ENCODE measurements around the gene FKTN.

Gene FKTN

DNA sequence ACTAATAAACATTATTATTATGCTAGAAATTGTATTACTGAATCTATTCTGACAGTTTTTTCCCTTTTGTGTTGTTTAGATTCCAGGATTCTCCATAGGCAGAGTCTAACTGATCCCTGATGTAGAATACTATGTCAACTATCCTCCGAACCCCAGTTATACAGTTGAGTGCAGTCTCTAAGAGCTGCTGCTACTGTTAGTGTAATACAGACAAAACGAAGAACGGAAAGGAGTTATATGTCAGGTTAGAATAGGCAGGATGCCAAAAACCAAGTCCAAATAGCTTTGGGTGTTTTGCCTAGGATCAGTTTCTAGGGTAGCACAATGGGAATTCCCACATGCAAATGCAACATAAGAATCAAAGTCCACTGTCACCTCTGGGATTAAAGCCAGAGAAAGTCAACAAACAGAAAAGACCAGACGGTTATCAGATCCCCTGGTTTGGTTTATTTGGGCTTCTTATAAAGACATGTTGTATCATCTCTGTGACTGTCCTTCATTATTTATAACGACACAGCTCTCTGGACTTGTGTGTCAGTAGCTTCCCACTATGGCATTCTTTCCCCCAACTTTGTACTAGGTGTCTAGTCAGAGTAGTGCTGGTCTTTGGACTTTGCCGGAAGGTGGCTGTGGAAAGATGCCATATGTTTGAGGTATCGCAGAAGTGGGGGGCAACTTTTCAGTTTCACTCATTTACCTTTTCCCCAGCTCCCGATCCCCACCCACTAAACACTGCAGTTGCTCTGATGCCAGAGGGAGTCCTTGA is 121.5 kb downstream of the FKTN start:
- DNase-seq, result no peak

GRCh38 chr9:105681313-105681712 is 123.4 kb downstream of the FKTN start:
- no peak for DNase-seq

- DNase-seq, result no peak
Observed at GRCh38 chr9:105681724-105682123, 123.8 kb downstream of the FKTN start.

GRCh38 chr9:105683688-105684275 is 125.9 kb downstream of the FKTN start:
- DNase-seq, result no peak

GRCh38 chr9:105686936-105687335 is 129.0 kb downstream of the FKTN start:
- DNase-seq, result no peak

Measured in T-helper 9 cell (primary cell).